AG08396 (cell line): ENCODE measurements around the gene R3HDM1.
A peak's percentile ranks its signal among the peaks of the same experiment; 100 is the strongest.
"Not testable (repeated sequence)": the region's sequence is repeated elsewhere in the genome, so short reads cannot be mapped to it uniquely, and the experiment has no call there.

Experiments used
- DNase-seq: peaks from one replicate; pipeline ENCODE4 v3.0.0; 2012; ENCODE audit warnings: low spot score, mixed read lengths

R3HDM1 gene

GRCh38 chr2:135531231-135532197, at the start of gene R3HDM1:
Gene R3HDM1, plus strand, starts transcription at chr2:135531484. Its CDS starts 73,362 bp downstream, at chr2:135604846.
- peak; percentile 98 for DNase-seq

- DNase-seq, result no peak
Observed at GRCh38 chr2:135485441-135485840, 45.8 kb upstream of the R3HDM1 start.

- peak; percentile 12 for DNase-seq
Observed at GRCh38 chr2:135490376-135490775, 40.9 kb upstream of the R3HDM1 start.

- DNase-seq, result peak; percentile 8
Observed at GRCh38 chr2:135494503-135494902, 36.8 kb upstream of the R3HDM1 start.

GRCh38 chr2:135494917-135495316, 36.4 kb upstream of the R3HDM1 start:
- DNase-seq, result no peak

- not testable (repeated sequence) for DNase-seq
Observed at GRCh38 chr2:135498588-135498987, 32.7 kb upstream of the R3HDM1 start.

- DNase-seq, result no peak
Observed at GRCh38 chr2:135504811-135505210, 26.5 kb upstream of the R3HDM1 start.

GRCh38 chr2:135510577-135510976, 20.7 kb upstream of the R3HDM1 start:
- no peak for DNase-seq

- no peak for DNase-seq
Observed at GRCh38 chr2:135512099-135512498, 19.2 kb upstream of the R3HDM1 start.

- no peak for DNase-seq
Observed at GRCh38 chr2:135525786-135526185, 5.5 kb upstream of the R3HDM1 start.

GRCh38 chr2:135528006-135528405, 3.3 kb upstream of the R3HDM1 start:
- no peak for DNase-seq

- peak; percentile 88 for DNase-seq
Observed at GRCh38 chr2:135530313-135531230, 712 bp upstream of the R3HDM1 start, which contains the start of gene ZRANB3. Gene ZRANB3, minus strand, starts transcription at chr2:135531218.

- no peak for DNase-seq
Observed at GRCh38 chr2:135532581-135532980, 1.3 kb downstream of the R3HDM1 start.

- DNase-seq, result not testable (repeated sequence)
Observed at GRCh38 chr2:135533545-135533944, 2.3 kb downstream of the R3HDM1 start.

- DNase-seq, result no peak
Observed at GRCh38 chr2:135546436-135546835, 15.2 kb downstream of the R3HDM1 start.

GRCh38 chr2:135547311-135547710, 16.0 kb downstream of the R3HDM1 start:
- DNase-seq, result no peak

- DNase-seq, result no peak
Observed at GRCh38 chr2:135551356-135551755, 20.1 kb downstream of the R3HDM1 start.

- no peak for DNase-seq
Observed at GRCh38 chr2:135552887-135553286, 21.6 kb downstream of the R3HDM1 start.

GRCh38 chr2:135555311-135555710, 24.0 kb downstream of the R3HDM1 start:
- no peak for DNase-seq

GRCh38 chr2:135557530-135557929, 26.2 kb downstream of the R3HDM1 start:
- no peak for DNase-seq

- no peak for DNase-seq
Observed at GRCh38 chr2:135561925-135562324, 30.6 kb downstream of the R3HDM1 start.

GRCh38 chr2:135563793-135564192, 32.5 kb downstream of the R3HDM1 start:
- DNase-seq, result no peak
